Astrocyte (in vitro differentiated cells and primary cell): ENCODE measurements around the gene VEGFB. TPM values are rescaled to one million over a fixed set of nuclear protein-coding genes. Genes with fewer than 3 reads are reported as not detected.

ENCODE experiments used
- DNase-seq: peaks from one replicate; pipeline ENCODE4 v3.0.0-alpha.2; 2010; ENCODE audit warnings: low read depth
- FAIRE-seq: peaks from 2 replicates; lab custom pipeline; 2011; peaks lifted over from hg19 to GRCh38; lab: Jason Lieb, UNC
- H2AFZ ChIP-seq: 2 replicates; pipeline ENCODE4 v1.6.0; 2012; ENCODE audit warnings: low read depth, low read length, inconsistent platforms
- H3K27ac ChIP-seq: 2 replicates; pipeline ENCODE4 v1.5.1; 2011; ENCODE audit warnings: low read depth, low read length, inconsistent platforms
- H3K27me3 ChIP-seq: 2 replicates; pipeline ENCODE4 v1.6.0; 2011; ENCODE audit warnings: low read length, inconsistent platforms; ENCODE audit not compliant: insufficient read depth
- H3K36me3 ChIP-seq: 2 replicates; pipeline ENCODE4 v1.5.1; 2011; ENCODE audit warnings: low read length, inconsistent platforms; ENCODE audit not compliant: insufficient read depth
- H3K4me1 ChIP-seq: 2 replicates; pipeline ENCODE4 v1.5.1; 2011; ENCODE audit warnings: low read length, inconsistent platforms; ENCODE audit not compliant: insufficient read depth
- H3K4me2 ChIP-seq: 2 replicates; pipeline ENCODE4 v1.6.0; 2012; ENCODE audit warnings: low read length, inconsistent platforms
- H3K4me3 ChIP-seq: 2 replicates; pipeline ENCODE4 v1.5.1; 2011; ENCODE audit warnings: low read depth, mild to moderate bottlenecking, low read length, inconsistent platforms; ENCODE audit not compliant: insufficient read depth
- H3K79me2 ChIP-seq: 2 replicates; pipeline ENCODE4 v1.6.0; 2012; ENCODE audit warnings: mild to moderate bottlenecking, low read length, inconsistent platforms; ENCODE audit not compliant: insufficient read depth
- H3K9ac ChIP-seq: 2 replicates; pipeline ENCODE4 v1.6.0; 2012; ENCODE audit warnings: mild to moderate bottlenecking, low read length, inconsistent platforms
- H3K9me3 ChIP-seq: 2 replicates; pipeline ENCODE4 v1.5.1; 2012; ENCODE audit warnings: low read depth, mild to moderate bottlenecking, low read length, inconsistent platforms; ENCODE audit not compliant: insufficient read depth
- H4K20me1 ChIP-seq: 2 replicates; pipeline ENCODE4 v1.6.0; 2012; ENCODE audit warnings: low read length, inconsistent platforms; ENCODE audit not compliant: insufficient read depth
- H3K27ac Mint-ChIP-seq: one replicate; pipeline ENCODE4 v1.8.0; 2021; ENCODE audit warnings: mild to moderate bottlenecking, mixed read lengths; ENCODE audit not compliant: unreplicated experiment
- H3K27me3 Mint-ChIP-seq: one replicate; pipeline ENCODE4 v1.8.0; 2021; ENCODE audit warnings: low read depth, mixed read lengths; ENCODE audit not compliant: unreplicated experiment
- H3K36me3 Mint-ChIP-seq: one replicate; pipeline ENCODE4 v1.8.0; 2021; ENCODE audit warnings: low read depth, mixed read lengths; ENCODE audit not compliant: unreplicated experiment
- H3K4me1 Mint-ChIP-seq: one replicate; pipeline ENCODE4 v1.8.0; 2021; ENCODE audit warnings: low read depth, mixed read lengths; ENCODE audit not compliant: unreplicated experiment
- H3K4me3 Mint-ChIP-seq: one replicate; pipeline ENCODE4 v1.8.0; 2021; ENCODE audit warnings: mild to moderate bottlenecking, moderate library complexity, mixed read lengths; ENCODE audit not compliant: unreplicated experiment
- H3K9me3 Mint-ChIP-seq: one replicate; pipeline ENCODE4 v1.8.0; 2021; ENCODE audit warnings: mild to moderate bottlenecking, mixed read lengths; ENCODE audit not compliant: unreplicated experiment
- EZH2 ChIP-seq: IDR thresholded peaks from 2 replicates; pipeline ENCODE4 v1.6.1; 2012; ENCODE audit warnings: mild to moderate bottlenecking, low read length, inconsistent platforms; ENCODE audit not compliant: insufficient read depth
- total RNA-seq: library from RNA; stranded (reverse); gene quantifications from 2 replicates; pipeline ENCODE4 v1.2.1, GENCODE V29; 2021
- TF ChIP-seq, protein P1 (sequence below): IDR thresholded peaks from 2 replicates; pipeline ENCODE4 v1.5.1; 2011; ENCODE audit warnings: low read depth, mild to moderate bottlenecking, inconsistent platforms, low read length, moderate library complexity; ENCODE audit not compliant: insufficient read depth

VEGFB gene
- total RNA-seq, 1 donor from 2014 or later = 30.4 TPM

DNA sequence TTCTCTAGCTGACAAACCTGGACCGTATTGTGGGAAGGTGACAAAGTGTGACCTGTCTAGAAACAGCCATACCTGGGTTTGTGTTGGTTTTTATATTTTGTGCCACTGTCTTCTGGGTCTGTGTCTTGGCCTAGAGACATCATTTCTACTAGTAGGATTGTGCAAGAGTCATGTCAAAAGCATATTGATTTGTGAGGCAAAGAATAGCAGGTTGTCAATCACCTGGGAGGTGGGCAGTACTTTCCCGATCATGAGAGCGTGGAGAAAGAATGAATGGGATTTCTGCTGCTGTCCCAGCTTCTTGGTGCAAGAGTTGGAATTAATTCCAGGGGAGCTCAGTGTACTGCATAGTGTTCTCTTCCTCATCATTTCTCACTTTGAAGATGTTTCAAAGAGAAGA is 32.8 kb upstream of the VEGFB start:
- TF ChIP-seq, protein P1, sequence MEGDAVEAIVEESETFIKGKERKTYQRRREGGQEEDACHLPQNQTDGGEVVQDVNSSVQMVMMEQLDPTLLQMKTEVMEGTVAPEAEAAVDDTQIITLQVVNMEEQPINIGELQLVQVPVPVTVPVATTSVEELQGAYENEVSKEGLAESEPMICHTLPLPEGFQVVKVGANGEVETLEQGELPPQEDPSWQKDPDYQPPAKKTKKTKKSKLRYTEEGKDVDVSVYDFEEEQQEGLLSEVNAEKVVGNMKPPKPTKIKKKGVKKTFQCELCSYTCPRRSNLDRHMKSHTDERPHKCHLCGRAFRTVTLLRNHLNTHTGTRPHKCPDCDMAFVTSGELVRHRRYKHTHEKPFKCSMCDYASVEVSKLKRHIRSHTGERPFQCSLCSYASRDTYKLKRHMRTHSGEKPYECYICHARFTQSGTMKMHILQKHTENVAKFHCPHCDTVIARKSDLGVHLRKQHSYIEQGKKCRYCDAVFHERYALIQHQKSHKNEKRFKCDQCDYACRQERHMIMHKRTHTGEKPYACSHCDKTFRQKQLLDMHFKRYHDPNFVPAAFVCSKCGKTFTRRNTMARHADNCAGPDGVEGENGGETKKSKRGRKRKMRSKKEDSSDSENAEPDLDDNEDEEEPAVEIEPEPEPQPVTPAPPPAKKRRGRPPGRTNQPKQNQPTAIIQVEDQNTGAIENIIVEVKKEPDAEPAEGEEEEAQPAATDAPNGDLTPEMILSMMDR = no peak
- no peak for TF ChIP-seq EZH2
- Mint-ChIP-seq H3K4me1 (peaks cover 21% of the 10 kb centered on the region), H3K27me3 (no peaks in the 10 kb centered on the region), H3K27ac (no peak overlapping the region), H3K36me3 (peaks cover 29% of the 10 kb centered on the region), H3K4me3 (no peak overlapping the region), H3K9me3 (no peaks in the 10 kb centered on the region)
- H3K27ac ChIP-seq = no peak overlapping the region
- no peaks in the 10 kb centered on the region for H3K79me2 ChIP-seq
- no peak for FAIRE-seq
- peaks cover 43% of the 10 kb centered on the region for H4K20me1 ChIP-seq
- peaks cover 8% of the 10 kb centered on the region for H3K4me1 ChIP-seq
- no peak for DNase-seq
- no peak overlapping the region for H3K4me3 ChIP-seq
- no peak overlapping the region for H3K4me2 ChIP-seq
- H3K9ac ChIP-seq = no peak overlapping the region
- H2AFZ ChIP-seq = no peak overlapping the region
- peaks cover 58% of the 10 kb centered on the region for H3K36me3 ChIP-seq
- H3K9me3 ChIP-seq = no peaks in the 10 kb centered on the region
- H3K27me3 ChIP-seq = no peaks in the 10 kb centered on the region

DNA sequence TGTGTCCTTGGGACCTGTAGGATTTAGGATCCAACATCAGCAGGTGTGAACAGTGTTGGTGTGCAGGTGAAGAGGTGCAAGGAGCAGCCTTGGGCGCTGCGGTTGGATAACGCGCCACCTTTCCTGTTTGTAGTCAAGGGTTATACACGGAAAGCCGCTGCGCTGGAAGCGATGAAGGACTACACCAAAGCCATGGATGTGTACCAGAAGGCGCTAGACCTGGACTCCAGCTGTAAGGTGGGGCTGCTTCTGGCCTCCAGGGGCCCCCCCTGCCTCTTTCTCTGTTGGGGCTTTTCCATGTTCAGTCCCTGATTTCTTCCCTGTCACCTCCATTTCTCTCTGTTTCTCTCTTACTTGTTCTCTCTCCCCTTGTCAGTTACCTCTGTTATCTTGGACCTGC is 31.4 kb upstream of the VEGFB start:
- H3K36me3 Mint-ChIP-seq = peaks cover 20% of the 10 kb centered on the region
- Histone ChIP-seq H3K79me2 (no peaks in the 10 kb centered on the region), H3K4me1 (peaks cover 20% of the 10 kb centered on the region), H4K20me1 (peaks cover 42% of the 10 kb centered on the region), H3K27ac (no peak overlapping the region), H2AFZ (no peak overlapping the region), H3K36me3 (peaks cover 44% of the 10 kb centered on the region), H3K9me3 (no peaks in the 10 kb centered on the region), H3K4me2 (no peak overlapping the region), H3K4me3 (no peak overlapping the region), H3K27me3 (no peaks in the 10 kb centered on the region), H3K9ac (no peak overlapping the region)
- FAIRE-seq = no peak
- no peak overlapping the region for H3K4me3 Mint-ChIP-seq
- no peaks in the 10 kb centered on the region for H3K9me3 Mint-ChIP-seq
- TF ChIP-seq, protein P1 = no peak
- TF ChIP-seq EZH2 = no peak
- no peaks in the 10 kb centered on the region for H3K27me3 Mint-ChIP-seq
- no peak for DNase-seq
- H3K27ac Mint-ChIP-seq = no peak overlapping the region
- H3K4me1 Mint-ChIP-seq = peaks cover 24% of the 10 kb centered on the region

DNA sequence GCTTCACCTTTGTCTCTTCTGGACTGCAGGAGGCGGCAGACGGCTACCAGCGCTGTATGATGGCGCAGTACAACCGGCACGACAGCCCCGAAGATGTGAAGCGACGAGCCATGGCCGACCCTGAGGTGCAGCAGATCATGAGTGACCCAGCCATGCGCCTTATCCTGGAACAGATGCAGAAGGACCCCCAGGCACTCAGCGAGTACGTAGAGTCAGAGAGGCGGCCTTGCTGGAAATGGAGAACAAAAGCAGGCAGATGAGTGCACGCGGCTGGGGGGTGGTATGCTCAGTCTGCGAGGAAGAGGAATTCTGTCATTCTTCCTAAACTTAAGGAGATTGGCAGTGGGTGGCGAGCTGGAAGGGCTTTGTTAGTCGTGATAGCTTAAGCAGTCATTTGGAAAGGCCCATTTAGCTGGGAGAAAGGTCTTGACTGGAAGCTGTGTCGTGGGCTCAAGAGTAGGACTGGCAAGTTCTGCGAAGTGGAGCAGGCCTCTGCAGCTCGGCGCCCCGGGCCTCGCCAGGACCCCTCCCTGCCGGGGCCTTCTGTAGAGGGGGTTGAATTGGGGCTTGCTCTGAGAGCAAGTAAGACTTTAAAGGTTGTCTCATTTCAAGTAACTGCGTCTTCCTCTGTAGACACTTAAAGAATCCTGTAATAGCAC is 30.8 kb upstream of the VEGFB start:
- TF ChIP-seq, protein P1 = no peak
- no peak for TF ChIP-seq EZH2
- no peak overlapping the region for H3K4me3 ChIP-seq
- H3K27ac Mint-ChIP-seq = no peak overlapping the region
- no peak overlapping the region for H3K27ac ChIP-seq
- DNase-seq (no peak), FAIRE-seq (no peak)
- peaks cover 20% of the 10 kb centered on the region for H3K36me3 Mint-ChIP-seq
- H3K4me3 Mint-ChIP-seq = no peak overlapping the region
- no peaks in the 10 kb centered on the region for H3K9me3 ChIP-seq
- no peak overlapping the region for H3K4me2 ChIP-seq
- H4K20me1 ChIP-seq = peaks cover 42% of the 10 kb centered on the region
- H3K4me1 ChIP-seq = peaks cover 25% of the 10 kb centered on the region
- H3K27me3 Mint-ChIP-seq = no peaks in the 10 kb centered on the region
- H3K79me2 ChIP-seq = no peaks in the 10 kb centered on the region
- H3K27me3 ChIP-seq = no peaks in the 10 kb centered on the region
- H3K36me3 ChIP-seq = peaks cover 42% of the 10 kb centered on the region
- H3K9me3 Mint-ChIP-seq = no peaks in the 10 kb centered on the region
- no peak overlapping the region for H2AFZ ChIP-seq
- H3K9ac ChIP-seq = no peak overlapping the region
- peaks cover 24% of the 10 kb centered on the region for H3K4me1 Mint-ChIP-seq
